Stimulated activated CD4-positive, alpha-beta T cell treated with anti-CD3 and anti-CD28 coated beads, Interleukin-1b, Interleukin-23, amount 100 ng/mL, for 1 hour (primary cell): Measurements from ENCODE around the gene CEP78.
"Not testable (repeated sequence)": the region's sequence is repeated elsewhere in the genome, so short reads cannot be mapped to it uniquely, and the experiment has no call there.

ENCODE experiments used
- DNase-seq, 2 donors: peaks; one replicate each; pipeline ENCODE4 v3.0.0-alpha.2; 2020; ENCODE audit warnings: low read depth in 2 of 2

CEP78 gene

GRCh38 chr9:78234810-78235209, 1.1 kb upstream of the CEP78 start:
- DNase-seq, result no peak

GRCh38 chr9:78235256-78235761, 566 bp upstream of the CEP78 start:
- no peak for DNase-seq

GRCh38 chr9:78236551-78236910, 656 bp downstream of the CEP78 start:
- DNase-seq, result no peak

- no peak for DNase-seq
Observed at GRCh38 chr9:78238046-78239038, 2.5 kb downstream of the CEP78 start.

GRCh38 chr9:78239506-78239905, 3.6 kb downstream of the CEP78 start:
- DNase-seq, result no peak

GRCh38 chr9:78242041-78242440, 6.2 kb downstream of the CEP78 start:
- DNase-seq, result no peak

- DNase-seq, result no peak
Observed at GRCh38 chr9:78243130-78243529, 7.3 kb downstream of the CEP78 start.

- DNase-seq, result no peak
Observed at GRCh38 chr9:78245401-78245800, 9.5 kb downstream of the CEP78 start.

- DNase-seq, result no peak
Observed at GRCh38 chr9:78248635-78249034, 12.8 kb downstream of the CEP78 start.

GRCh38 chr9:78249542-78249941, 13.7 kb downstream of the CEP78 start:
- no peak for DNase-seq

- no peak for DNase-seq
Observed at GRCh38 chr9:78252616-78253015, 16.7 kb downstream of the CEP78 start.

GRCh38 chr9:78253285-78253684, 17.4 kb downstream of the CEP78 start:
- no peak for DNase-seq

GRCh38 chr9:78261403-78262001, 25.6 kb downstream of the CEP78 start:
- no peak for DNase-seq

GRCh38 chr9:78262655-78263054, 26.8 kb downstream of the CEP78 start:
- no peak for DNase-seq

- no peak for DNase-seq
Observed at GRCh38 chr9:78267889-78268288, 32.0 kb downstream of the CEP78 start.

- no peak for DNase-seq
Observed at GRCh38 chr9:78269784-78270183, 33.9 kb downstream of the CEP78 start.

GRCh38 chr9:78272307-78272706, 36.4 kb downstream of the CEP78 start:
- DNase-seq, result no peak

GRCh38 chr9:78273761-78274160, 37.9 kb downstream of the CEP78 start:
- DNase-seq, result no peak

- DNase-seq, result no peak
Observed at GRCh38 chr9:78278177-78278777, 42.4 kb downstream of the CEP78 start.

- DNase-seq, result no peak
Observed at GRCh38 chr9:78278801-78279200, 42.9 kb downstream of the CEP78 start.

- no peak for DNase-seq
Observed at GRCh38 chr9:78280982-78281668, 45.2 kb downstream of the CEP78 start.

- DNase-seq, result not testable (repeated sequence)
Observed at GRCh38 chr9:78284181-78284580, 48.3 kb downstream of the CEP78 start.
